ENCODE results near the gene UBE2V1. TPM values are rescaled to one million over a fixed set of nuclear protein-coding genes. Genes with fewer than 3 reads are reported as not detected.
A peak's percentile ranks its signal among the peaks of the same experiment; 100 is the strongest.
"Not testable (repeated sequence)": the region's sequence is repeated elsewhere in the genome, so short reads cannot be mapped to it uniquely, and the experiment has no call there.

Gene UBE2V1
- total RNA-seq, 1 experiment from 2014 or later = 203 TPM

GRCh38 chr20:50085481-50086365 is 27.2 kb downstream of the UBE2V1 start:
- Histone ChIP-seq H3K4me1 (ENCODE audit: insufficient read depth, low read length, poor library complexity, severe bottlenecking) (peaks cover 20% of the 10 kb centered on the region), H3K9me3 (ENCODE audit: low read depth, low read length, poor library complexity, severe bottlenecking) (no peaks in the 10 kb centered on the region), H3K27ac (ENCODE audit: low read depth, low read length, poor library complexity, severe bottlenecking) (peak overlapping the region; percentile 67), H3K4me3 (ENCODE audit: low read depth, low read length, poor library complexity, severe bottlenecking) (no peak overlapping the region), H3K27me3 (replicated peaks; ENCODE audit: insufficient read depth, low read depth, low read length, poor library complexity) (no peaks in the 10 kb centered on the region), H3K36me3 (ENCODE audit: insufficient read depth, low read length, poor library complexity, severe bottlenecking) (peaks cover 17% of the 10 kb centered on the region)
- intact Hi-C loops (cut with micrococcal nuclease; ENCODE audit: unreplicated experiment) = no loop called here
- CTCF ChIA-PET = interaction anchor here (0.5 to 3.7 kb wide), 6 partner anchors 10 to 354 kb away, joined by 3 to 15 read pairs (median 6); no protein-coding TSS in a partner anchor
- BruUV-seq (replicated peaks) = no TSS peak
- TF ChIP-seq CTCF (conservative IDR thresholded peaks at IDR 0.05; ENCODE audit: low read depth, low read length) = peak; percentile 90
- TF ChIP-seq EZH2 (IDR thresholded peaks at IDR 0.05; ENCODE audit: borderline replicate concordance, low read depth, low read length, poor library complexity, severe bottlenecking) = no peak
- POLR2A ChIA-PET (ENCODE audit: low non-redundant PET) = no interaction called here
- DNase-seq (ENCODE audit: low spot score) = peak; percentile 85

- Histone ChIP-seq H3K4me3 (ENCODE audit: low read depth, low read length, poor library complexity, severe bottlenecking) (no peak overlapping the region), H3K9me3 (ENCODE audit: low read depth, low read length, poor library complexity, severe bottlenecking) (no peaks in the 10 kb centered on the region), H3K27me3 (replicated peaks; ENCODE audit: insufficient read depth, low read depth, low read length, poor library complexity) (no peaks in the 10 kb centered on the region), H3K36me3 (ENCODE audit: insufficient read depth, low read length, poor library complexity, severe bottlenecking) (peaks cover 17% of the 10 kb centered on the region), H3K27ac (ENCODE audit: low read depth, low read length, poor library complexity, severe bottlenecking) (no peak overlapping the region), H3K4me1 (ENCODE audit: insufficient read depth, low read length, poor library complexity, severe bottlenecking) (peaks cover 20% of the 10 kb centered on the region)
- no peak for TF ChIP-seq CTCF (conservative IDR thresholded peaks at IDR 0.05; ENCODE audit: low read depth, low read length)
- TF ChIP-seq EZH2 (IDR thresholded peaks at IDR 0.05; ENCODE audit: borderline replicate concordance, low read depth, low read length, poor library complexity, severe bottlenecking) = no peak
- no peak for DNase-seq (ENCODE audit: low spot score)
- intact Hi-C loops (cut with micrococcal nuclease; ENCODE audit: unreplicated experiment) = no loop called here
- ChIA-PET POLR2A (ENCODE audit: low non-redundant PET) (interaction anchor here (0.6 kb wide), 1 partner anchor 586 kb away, joined by 4 read pairs; no protein-coding TSS in a partner anchor), CTCF (interaction anchor here (0.6 to 3.7 kb wide), 4 partner anchors 14 to 106 kb away, joined by 3 to 15 read pairs (median 10); no protein-coding TSS in a partner anchor)
- BruUV-seq (replicated peaks) = no TSS peak
Observed at GRCh38 chr20:50085146-50085480, 27.8 kb downstream of the UBE2V1 start.

- H3K9me3 ChIP-seq (ENCODE audit: low read depth, low read length, poor library complexity, severe bottlenecking) = no peaks in the 10 kb centered on the region
- TF ChIP-seq EZH2 (IDR thresholded peaks at IDR 0.05; ENCODE audit: borderline replicate concordance, low read depth, low read length, poor library complexity, severe bottlenecking) (no peak), CTCF (conservative IDR thresholded peaks at IDR 0.05; ENCODE audit: low read depth, low read length) (no peak)
- CTCF ChIA-PET = interaction anchor here (3.7 kb wide), 1 partner anchor 12 kb away, joined by 12 read pairs; no protein-coding TSS in a partner anchor
- H3K27me3 ChIP-seq (replicated peaks; ENCODE audit: insufficient read depth, low read depth, low read length, poor library complexity) = no peaks in the 10 kb centered on the region
- BruUV-seq (replicated peaks) = no TSS peak
- H3K27ac ChIP-seq (ENCODE audit: low read depth, low read length, poor library complexity, severe bottlenecking) = no peak overlapping the region
- H3K36me3 ChIP-seq (ENCODE audit: insufficient read depth, low read length, poor library complexity, severe bottlenecking) = peaks cover 16% of the 10 kb centered on the region
- no peak for DNase-seq (ENCODE audit: low spot score)
- H3K4me3 ChIP-seq (ENCODE audit: low read depth, low read length, poor library complexity, severe bottlenecking) = no peak overlapping the region
- intact Hi-C loops (cut with micrococcal nuclease; ENCODE audit: unreplicated experiment) = no loop called here
- POLR2A ChIA-PET (ENCODE audit: low non-redundant PET) = interaction anchor here (0.6 kb wide), 1 partner anchor 11 kb away, joined by 3 read pairs; no protein-coding TSS in a partner anchor
- peaks cover 20% of the 10 kb centered on the region for H3K4me1 ChIP-seq (ENCODE audit: insufficient read depth, low read length, poor library complexity, severe bottlenecking)
Observed at GRCh38 chr20:50083034-50083433, 29.9 kb downstream of the UBE2V1 start.

GRCh38 chr20:50082056-50082455 is 30.9 kb downstream of the UBE2V1 start:
- H3K9me3 ChIP-seq (ENCODE audit: low read depth, low read length, poor library complexity, severe bottlenecking); H3K4me3 ChIP-seq (ENCODE audit: low read depth, low read length, poor library complexity, severe bottlenecking); POLR2A ChIA-PET (ENCODE audit: low non-redundant PET); intact Hi-C loops (cut with micrococcal nuclease; ENCODE audit: unreplicated experiment); DNase-seq (ENCODE audit: low spot score); BruUV-seq (replicated peaks); H3K27ac ChIP-seq (ENCODE audit: low read depth, low read length, poor library complexity, severe bottlenecking); H3K27me3 ChIP-seq (replicated peaks; ENCODE audit: insufficient read depth, low read depth, low read length, poor library complexity); CTCF ChIA-PET: not testable (repeated sequence)
- Histone ChIP-seq H3K36me3 (ENCODE audit: insufficient read depth, low read length, poor library complexity, severe bottlenecking) (peaks cover 10% of the 10 kb centered on the region), H3K4me1 (ENCODE audit: insufficient read depth, low read length, poor library complexity, severe bottlenecking) (peaks cover 15% of the 10 kb centered on the region)
